ENCODE measurements around the gene NCAM1. TPM values are rescaled to one million over a fixed set of nuclear protein-coding genes. Genes with fewer than 3 reads are reported as not detected.

Gene NCAM1
- total RNA-seq, 1 donor from 2014 or later, result 3.1 TPM

DNA sequence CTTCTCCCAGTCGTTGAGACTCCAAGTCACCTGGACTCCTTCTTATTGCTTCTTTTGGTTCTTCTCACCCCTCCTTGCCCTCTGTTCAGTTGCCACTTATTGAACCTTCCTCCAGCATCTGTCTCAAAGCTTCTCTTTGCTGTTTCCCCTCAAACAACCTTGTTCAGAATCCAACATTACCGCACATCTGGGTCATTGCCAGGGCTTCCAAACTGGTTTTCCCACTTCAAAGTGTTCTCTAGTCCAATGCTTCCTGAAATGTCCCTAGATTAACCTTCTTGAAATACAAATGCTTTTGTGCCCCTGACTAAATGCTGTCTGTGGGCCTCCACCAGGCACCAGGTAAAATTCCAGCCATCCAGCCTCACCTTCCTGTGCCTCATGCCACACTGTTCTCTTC lies 252.3 kb downstream of the NCAM1 start:
- H3K4me3 ChIP-seq (ENCODE audit: low read depth, low read length), result no peak overlapping the region
- DNase-seq (ENCODE audit: low read depth), result no peak
- TF ChIP-seq, protein P1, sequence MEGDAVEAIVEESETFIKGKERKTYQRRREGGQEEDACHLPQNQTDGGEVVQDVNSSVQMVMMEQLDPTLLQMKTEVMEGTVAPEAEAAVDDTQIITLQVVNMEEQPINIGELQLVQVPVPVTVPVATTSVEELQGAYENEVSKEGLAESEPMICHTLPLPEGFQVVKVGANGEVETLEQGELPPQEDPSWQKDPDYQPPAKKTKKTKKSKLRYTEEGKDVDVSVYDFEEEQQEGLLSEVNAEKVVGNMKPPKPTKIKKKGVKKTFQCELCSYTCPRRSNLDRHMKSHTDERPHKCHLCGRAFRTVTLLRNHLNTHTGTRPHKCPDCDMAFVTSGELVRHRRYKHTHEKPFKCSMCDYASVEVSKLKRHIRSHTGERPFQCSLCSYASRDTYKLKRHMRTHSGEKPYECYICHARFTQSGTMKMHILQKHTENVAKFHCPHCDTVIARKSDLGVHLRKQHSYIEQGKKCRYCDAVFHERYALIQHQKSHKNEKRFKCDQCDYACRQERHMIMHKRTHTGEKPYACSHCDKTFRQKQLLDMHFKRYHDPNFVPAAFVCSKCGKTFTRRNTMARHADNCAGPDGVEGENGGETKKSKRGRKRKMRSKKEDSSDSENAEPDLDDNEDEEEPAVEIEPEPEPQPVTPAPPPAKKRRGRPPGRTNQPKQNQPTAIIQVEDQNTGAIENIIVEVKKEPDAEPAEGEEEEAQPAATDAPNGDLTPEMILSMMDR (conservative IDR thresholded peaks at IDR 0.05; ENCODE audit: low read depth, low read length), result no peak

DNA sequence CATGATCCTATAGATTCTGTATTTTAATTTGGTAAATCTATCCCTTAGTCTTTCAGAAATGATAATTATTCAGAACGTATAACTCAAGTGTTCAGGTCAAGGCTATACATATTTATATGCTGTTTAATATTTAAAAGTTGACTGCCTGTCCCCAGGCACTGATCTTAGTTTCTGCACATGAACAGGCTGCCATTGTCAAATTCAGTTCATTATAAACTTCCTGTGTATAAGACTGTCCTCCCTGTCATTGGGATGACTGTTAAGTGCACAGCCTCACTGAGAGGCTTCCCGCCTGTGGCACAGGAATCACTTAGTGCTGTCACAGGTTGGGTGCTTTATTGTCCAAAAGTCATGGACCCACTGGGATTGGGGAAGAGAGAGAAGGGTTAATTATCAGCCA lies 261.0 kb downstream of the NCAM1 start:
- TF ChIP-seq, protein P1 (conservative IDR thresholded peaks at IDR 0.05; ENCODE audit: low read depth, low read length), result no peak
- no peak overlapping the region for H3K4me3 ChIP-seq (ENCODE audit: low read depth, low read length)
- DNase-seq (ENCODE audit: low read depth), result no peak

DNA sequence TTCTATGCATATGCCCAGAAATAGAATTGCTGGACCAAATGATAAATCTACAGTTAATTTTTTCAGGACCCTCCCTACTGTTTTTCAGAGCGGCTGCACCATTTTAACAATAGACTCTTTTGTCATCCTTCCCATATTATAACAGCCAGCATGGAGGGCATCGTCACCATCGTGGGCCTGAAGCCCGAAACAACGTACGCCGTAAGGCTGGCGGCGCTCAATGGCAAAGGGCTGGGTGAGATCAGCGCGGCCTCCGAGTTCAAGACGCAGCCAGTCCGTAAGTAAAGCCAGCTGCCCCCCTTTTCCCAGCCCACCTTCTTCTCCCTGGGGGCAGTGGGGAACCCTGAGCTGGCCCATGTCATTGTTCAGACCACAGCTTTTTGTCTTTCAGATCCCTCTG lies 273.7 kb downstream of the NCAM1 start:
- no peak for DNase-seq (ENCODE audit: low read depth)
- TF ChIP-seq, protein P1 (conservative IDR thresholded peaks at IDR 0.05; ENCODE audit: low read depth, low read length), result no peak
- H3K4me3 ChIP-seq (ENCODE audit: low read depth, low read length), result no peak overlapping the region

DNA sequence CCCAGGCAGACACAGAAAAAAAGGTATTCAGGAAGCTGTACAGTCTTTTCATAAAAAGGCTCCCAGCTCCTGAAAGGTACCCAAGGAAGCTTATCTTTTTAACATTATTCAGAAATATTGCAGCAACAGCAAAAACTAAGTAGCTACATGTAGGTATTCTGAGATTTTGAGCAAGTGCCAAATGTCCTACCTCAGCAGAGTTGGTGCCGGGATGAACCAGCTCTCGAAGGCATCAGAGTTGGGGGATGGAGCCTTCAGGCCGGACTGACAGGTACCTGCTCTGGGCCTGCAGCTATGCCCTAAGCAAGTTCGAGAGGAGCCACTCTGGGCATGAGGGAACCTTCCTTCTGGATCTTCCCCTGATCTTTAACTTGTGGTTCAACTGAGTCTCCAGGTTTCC lies 276.0 kb downstream of the NCAM1 start:
- TF ChIP-seq, protein P1 (conservative IDR thresholded peaks at IDR 0.05; ENCODE audit: low read depth, low read length), result no peak
- DNase-seq (ENCODE audit: low read depth), result no peak
- H3K4me3 ChIP-seq (ENCODE audit: low read depth, low read length), result no peak overlapping the region

DNA sequence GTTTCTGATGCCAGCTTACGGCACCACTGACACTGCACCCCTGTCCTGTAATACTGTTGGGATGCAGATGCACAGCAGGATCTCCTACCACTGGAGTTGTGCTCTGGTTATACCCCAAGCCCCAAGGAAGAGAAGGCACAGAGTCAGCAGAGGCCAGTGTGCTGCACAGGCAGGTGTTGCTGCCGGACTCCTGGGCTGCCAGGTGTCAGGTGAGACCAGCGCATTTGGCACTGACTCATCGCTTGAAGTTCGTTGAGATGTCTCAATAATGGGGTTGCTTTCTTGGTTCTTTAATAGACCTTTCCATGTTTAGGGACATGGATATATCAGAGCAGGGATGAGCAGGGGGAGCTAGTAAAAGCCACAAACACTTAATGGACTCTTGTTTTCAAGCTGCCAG lies 277.5 kb downstream of the NCAM1 start:
- no peak for DNase-seq (ENCODE audit: low read depth)
- TF ChIP-seq, protein P1 (conservative IDR thresholded peaks at IDR 0.05; ENCODE audit: low read depth, low read length), result no peak
- no peak overlapping the region for H3K4me3 ChIP-seq (ENCODE audit: low read depth, low read length)

DNA sequence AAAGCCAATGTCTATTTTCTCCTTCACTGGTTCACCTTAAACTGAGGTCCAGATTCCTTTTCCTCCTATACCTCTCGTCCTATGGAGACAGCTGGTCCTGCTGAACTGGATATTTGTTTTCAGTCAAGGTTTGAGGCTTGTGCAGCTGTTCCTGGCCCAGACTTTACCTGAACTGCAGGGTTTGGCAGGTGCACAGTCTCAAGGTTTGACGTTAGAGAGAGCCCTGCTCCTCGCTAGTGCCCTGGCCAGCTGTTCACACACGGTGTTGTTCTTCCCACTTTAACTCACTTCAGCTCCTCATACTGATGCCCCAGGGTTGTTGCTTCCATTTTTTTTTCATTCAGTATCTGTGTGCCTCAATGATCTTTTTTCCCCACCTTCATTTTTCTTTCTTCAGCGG lies 279.2 kb downstream of the NCAM1 start:
- TF ChIP-seq, protein P1 (conservative IDR thresholded peaks at IDR 0.05; ENCODE audit: low read depth, low read length), result no peak
- no peak for DNase-seq (ENCODE audit: low read depth)
- H3K4me3 ChIP-seq (ENCODE audit: low read depth, low read length), result no peak overlapping the region

DNA sequence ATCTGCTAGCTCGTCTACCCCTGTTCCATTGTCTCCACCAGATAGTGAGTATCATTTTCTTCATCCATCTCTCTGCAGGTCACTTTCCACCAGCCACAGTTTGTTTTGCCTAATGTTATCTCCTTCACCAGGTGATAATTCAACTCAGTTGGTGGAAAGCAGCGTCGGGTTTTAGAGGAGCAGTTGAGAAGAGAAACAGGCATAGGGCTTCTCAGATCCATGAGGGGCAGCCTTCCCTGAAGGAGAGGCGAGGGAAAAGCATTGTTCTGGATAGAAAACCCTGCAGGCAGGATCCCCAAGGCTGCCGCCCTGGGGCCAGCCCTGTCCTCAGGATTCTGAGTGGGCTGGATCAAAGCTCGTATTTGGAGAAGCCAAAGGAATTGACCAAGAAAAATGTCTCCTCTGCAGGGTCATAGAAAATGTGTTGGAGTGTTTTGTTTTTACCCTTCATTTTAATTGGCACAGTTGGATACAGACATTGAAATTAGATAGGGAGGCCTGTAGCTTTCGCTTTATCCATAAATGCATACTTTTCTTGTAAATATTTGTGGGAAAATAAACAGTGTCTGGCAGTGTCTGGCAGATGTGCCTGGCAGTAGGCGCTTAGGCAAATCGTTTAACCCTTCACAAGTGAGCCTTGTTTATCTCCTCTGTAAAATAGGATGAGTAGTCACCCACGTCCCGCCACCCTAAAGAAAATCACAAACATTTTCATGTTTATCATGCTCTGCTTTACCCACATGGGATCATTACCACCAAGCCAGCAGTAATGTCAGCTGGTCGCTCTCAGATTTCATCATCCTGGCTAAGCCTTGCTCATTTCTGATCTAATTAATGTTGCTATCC lies 279.8 kb downstream of the NCAM1 start:
- no peak for DNase-seq (ENCODE audit: low read depth)
- no peak overlapping the region for H3K4me3 ChIP-seq (ENCODE audit: low read depth, low read length)
- TF ChIP-seq, protein P1 (conservative IDR thresholded peaks at IDR 0.05; ENCODE audit: low read depth, low read length), result no peak
